Upper lobe of left lung (tissue), 6 donors: Measurements from ENCODE around the gene CHD9. TPM values are rescaled to one million over a fixed set of nuclear protein-coding genes. Genes with fewer than 3 reads are reported as not detected.

Experiments used
- ATAC-seq, 2 donors: fragments of 200-7000 bp; cut with Tn5 transposase; one replicate each; pipeline ENCODE4 v1.9.1; 2022; ENCODE audit warnings: mild to moderate bottlenecking in 2 of 2, moderate library complexity in 2 of 2; ENCODE audit not compliant: low FRiP score in 2 of 2
- DNase-seq, 2 donors: peaks; one replicate each; pipeline ENCODE4 v3.0.0-alpha.2; 2019 to 2020
- H3K27ac ChIP-seq, 4 donors: fragments of 200-600 bp; sonication (generic); one replicate each; pipeline ENCODE4 v1.5.1; 2016 to 2019
- H3K27me3 ChIP-seq, 4 donors: fragments of 200-600 bp; sonication (generic); one replicate each; pipeline ENCODE4 v1.5.1; 2017 to 2019
- H3K36me3 ChIP-seq, 4 donors: fragments of 200-600 bp; sonication (generic); one replicate each; pipeline ENCODE4 v1.5.1; 2016 to 2019
- H3K4me1 ChIP-seq, 4 donors: fragments of 200-600 bp; sonication (generic); one replicate each; pipeline ENCODE4 v1.5.1; 2018 to 2019
- H3K4me3 ChIP-seq, 4 donors: fragments of 200-600 bp; sonication (generic); one replicate each; pipeline ENCODE4 v1.5.1; 2017 to 2019; ENCODE audit warnings: mild to moderate bottlenecking in 2 of 4, moderate library complexity in 1 of 4
- H3K9me3 ChIP-seq, 4 donors: fragments of 200-600 bp; sonication (generic); one replicate each; pipeline ENCODE4 v1.5.1; 2018 to 2019
- EP300 ChIP-seq, 4 donors: sonication (generic); formaldehyde crosslinking; IDR thresholded peaks; one replicate each; pipeline ENCODE4 v1.5.1; 2017; ENCODE audit warnings: antibody characterized with exemption in 4 of 4, control low read depth in 2 of 4
- POLR2A ChIP-seq, 4 donors: fragments of 450-650 bp; IDR thresholded peaks; one replicate each; pipeline ENCODE4 v1.5.1; 2016 to 2017; ENCODE audit warnings: antibody characterized with exemption in 4 of 4, mild to moderate bottlenecking in 2 of 4
- POLR2AphosphoS5 ChIP-seq, 2 donors: sonication (generic); formaldehyde crosslinking; IDR thresholded peaks; one replicate each; pipeline ENCODE4 v1.5.1; 2017; ENCODE audit warnings: antibody characterized with exemption in 2 of 2
- WGBS, 2 donors: methylation state at CpG; one replicate each; pipeline ENCODE4 v1.1.5; 2017 to 2018; 5-methylcytosine and 5-hydroxymethylcytosine counted together
- total RNA-seq, 6 donors: library from RNA; depleted of rRNA in 4 of 6; stranded (reverse); fragments of >200 nt in 4 of 6; gene quantifications; one replicate each; pipeline versions ENCODE4 v1.1.0 to v1.2.1, GENCODE V29; 2016 to 2021
- TF ChIP-seq, protein P1 (sequence below), 6 experiments: fragments of 450-650 bp in 4 of 6; fragments of 200-600 bp in 2 of 6; sonication (generic) in 2 of 6; IDR thresholded peaks; one replicate each; pipeline ENCODE4 v1.5.1; 2016 to 2019; ENCODE audit warnings: antibody characterized with exemption in 6 of 6
- donor health status: DM: no; HTN: no; CAD: no; lungs with moderate emphysema.
- donor health status: DM: no; HTN: yes; CAD: no; lungs with severe emphysema.

The CHD9 gene
- total RNA-seq, 6 donors from 2014 or later, result 55.6 to 98.8 (median 68.3) TPM

DNA sequence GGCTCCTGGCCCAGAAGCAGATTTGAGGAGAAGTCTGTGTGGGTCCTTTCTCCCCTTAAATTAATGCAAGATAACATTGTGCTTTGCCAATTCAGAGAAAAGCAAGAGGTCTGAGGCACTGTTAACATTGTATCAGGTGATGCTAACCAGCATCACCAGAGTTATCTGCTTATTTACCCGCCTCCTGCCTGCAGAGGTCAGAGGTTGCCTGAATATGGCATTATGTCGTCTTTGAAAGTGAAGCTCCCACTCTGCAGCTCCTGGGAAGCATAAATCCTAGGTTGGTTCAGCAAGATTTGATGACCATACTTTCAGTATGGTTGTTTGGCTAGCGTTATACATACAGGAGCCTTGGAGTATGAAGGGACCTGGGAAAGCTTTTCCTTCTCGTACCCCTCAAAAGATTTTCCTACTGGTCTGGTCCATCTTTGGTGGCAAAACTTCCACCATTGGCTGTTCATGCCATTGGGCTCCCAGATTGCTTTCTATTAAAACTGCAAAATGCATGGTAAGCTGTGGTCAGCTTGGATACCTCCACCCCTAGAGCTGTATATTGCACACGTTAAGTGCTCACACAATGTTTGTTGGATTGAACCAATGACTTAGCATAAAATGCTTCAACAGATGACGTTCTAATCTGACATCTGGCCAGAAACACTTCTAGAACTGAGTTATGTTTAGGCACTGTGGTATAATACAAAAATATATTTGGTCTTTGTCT is 24.1 kb downstream of the CHD9 start:
- ATAC-seq, result no peak
- H3K4me1 ChIP-seq, result peaks cover 14 to 38% (median 36%) of the 10 kb centered on the region in 4 donors
- 74 to 87% methylated on average over 4 to 6 of the region's 6 CpGs for WGBS, 2 donors
- DNase-seq, result no peak
- peak overlapping the region in 1 of 4 donors; percentile 49 for H3K27ac ChIP-seq
- no peaks in the 10 kb centered on the region for H3K9me3 ChIP-seq
- H3K4me3 ChIP-seq, result no peak overlapping the region
- TF ChIP-seq POLR2A (IDR thresholded peaks at IDR 0.05), result no peak
- no peak for TF ChIP-seq POLR2AphosphoS5 (IDR thresholded peaks at IDR 0.05)
- TF ChIP-seq, protein P1, sequence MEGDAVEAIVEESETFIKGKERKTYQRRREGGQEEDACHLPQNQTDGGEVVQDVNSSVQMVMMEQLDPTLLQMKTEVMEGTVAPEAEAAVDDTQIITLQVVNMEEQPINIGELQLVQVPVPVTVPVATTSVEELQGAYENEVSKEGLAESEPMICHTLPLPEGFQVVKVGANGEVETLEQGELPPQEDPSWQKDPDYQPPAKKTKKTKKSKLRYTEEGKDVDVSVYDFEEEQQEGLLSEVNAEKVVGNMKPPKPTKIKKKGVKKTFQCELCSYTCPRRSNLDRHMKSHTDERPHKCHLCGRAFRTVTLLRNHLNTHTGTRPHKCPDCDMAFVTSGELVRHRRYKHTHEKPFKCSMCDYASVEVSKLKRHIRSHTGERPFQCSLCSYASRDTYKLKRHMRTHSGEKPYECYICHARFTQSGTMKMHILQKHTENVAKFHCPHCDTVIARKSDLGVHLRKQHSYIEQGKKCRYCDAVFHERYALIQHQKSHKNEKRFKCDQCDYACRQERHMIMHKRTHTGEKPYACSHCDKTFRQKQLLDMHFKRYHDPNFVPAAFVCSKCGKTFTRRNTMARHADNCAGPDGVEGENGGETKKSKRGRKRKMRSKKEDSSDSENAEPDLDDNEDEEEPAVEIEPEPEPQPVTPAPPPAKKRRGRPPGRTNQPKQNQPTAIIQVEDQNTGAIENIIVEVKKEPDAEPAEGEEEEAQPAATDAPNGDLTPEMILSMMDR (IDR thresholded peaks at IDR 0.05), result no peak
- H3K36me3 ChIP-seq, result no peaks in the 10 kb centered on the region
- no peaks in the 10 kb centered on the region for H3K27me3 ChIP-seq

- H3K36me3 ChIP-seq, result no peaks in the 10 kb centered on the region
- H3K9me3 ChIP-seq, result no peaks in the 10 kb centered on the region
- peaks cover 30 to 53% (median 50%) of the 10 kb centered on the region in 4 donors for H3K4me1 ChIP-seq
- no peak for TF ChIP-seq POLR2AphosphoS5 (IDR thresholded peaks at IDR 0.05)
- no peak for TF ChIP-seq EP300 (IDR thresholded peaks at IDR 0.05)
- TF ChIP-seq POLR2A (IDR thresholded peaks at IDR 0.05), result no peak
- TF ChIP-seq, protein P1 (IDR thresholded peaks at IDR 0.05), result no peak
- DNase-seq (no peak), ATAC-seq (peak; percentile 76 to 92)
- no peaks in the 10 kb centered on the region for H3K27me3 ChIP-seq
- WGBS, 2 donors, result 50 to 56% methylated on average over 8 of the region's 8 CpGs
- peak overlapping the region; percentile 49 to 78 (median 66) for H3K27ac ChIP-seq
- no peak overlapping the region for H3K4me3 ChIP-seq
These were observed 25.7 kb downstream of the CHD9 start for GRCh38 chr16:53080345-53081031.

DNA sequence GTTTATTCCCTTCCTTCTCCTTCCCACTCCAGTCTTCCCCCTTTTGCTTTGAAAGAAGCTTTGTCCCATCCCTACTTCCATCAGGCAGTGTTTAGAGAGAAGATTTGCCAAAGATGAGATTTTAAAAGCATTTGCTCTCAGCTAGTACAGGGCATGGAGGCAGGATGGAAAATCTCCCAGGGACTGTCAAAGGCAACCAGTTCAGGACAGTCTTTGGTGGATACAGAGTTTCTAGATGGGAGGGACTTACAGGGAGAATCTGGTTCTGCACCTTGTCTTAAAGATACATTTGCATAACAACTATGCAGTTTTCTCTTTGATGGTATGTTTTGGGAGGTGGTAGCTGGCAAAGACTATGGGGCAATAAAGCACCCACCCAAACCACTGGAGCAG is 26.2 kb downstream of the CHD9 start:
- TF ChIP-seq, protein P1 (IDR thresholded peaks at IDR 0.05), result no peak
- TF ChIP-seq POLR2AphosphoS5 (IDR thresholded peaks at IDR 0.05) (no peak), EP300 (IDR thresholded peaks at IDR 0.05) (no peak), POLR2A (IDR thresholded peaks at IDR 0.05) (no peak)
- ATAC-seq (no peak), DNase-seq (no peak)
- Histone ChIP-seq H3K27me3 (no peaks in the 10 kb centered on the region), H3K9me3 (no peaks in the 10 kb centered on the region), H3K27ac (peak overlapping the region; percentile 49 to 78 (median 66)), H3K4me3 (no peak overlapping the region), H3K4me1 (peaks cover 35 to 59% (median 56%) of the 10 kb centered on the region in 4 donors), H3K36me3 (no peaks in the 10 kb centered on the region)

GRCh38 chr16:53081686-53082407 is 27.1 kb downstream of the CHD9 start:
- peak overlapping the region in 3 of 4 donors; percentile 26 to 78 (median 67) for H3K27ac ChIP-seq

More at GRCh38 chr16:53081686-53082407, 27.1 kb downstream of the CHD9 start:
- WGBS, 2 donors, result 95 to 96% methylated on average over 3 of the region's 3 CpGs
- Histone ChIP-seq H3K4me3 (no peak overlapping the region), H3K9me3 (no peaks in the 10 kb centered on the region), H3K36me3 (no peaks in the 10 kb centered on the region), H3K27me3 (no peaks in the 10 kb centered on the region), H3K4me1 (peaks cover 40 to 67% (median 63%) of the 10 kb centered on the region in 4 donors)
- TF ChIP-seq POLR2A (IDR thresholded peaks at IDR 0.05), result no peak
- no peak for TF ChIP-seq EP300 (IDR thresholded peaks at IDR 0.05)
- TF ChIP-seq, protein P1 (IDR thresholded peaks at IDR 0.05), result no peak
- no peak for TF ChIP-seq POLR2AphosphoS5 (IDR thresholded peaks at IDR 0.05)
- DNase-seq (no peak), ATAC-seq (no peak)
